ENCODE measurements around the gene DLX6.
A peak's percentile ranks its signal among the peaks of the same experiment; 100 is the strongest.

GRCh38 chr7:97039374-97040065, 34.2 kb downstream of the DLX6 start:
- no peak for TF ChIP-seq POLR2A (IDR thresholded peaks at IDR 0.05; ENCODE audit: control extremely low read depth in 1 of 2, low read depth in 2 of 2, low read length in 2 of 2)
- TF ChIP-seq SP2 (IDR thresholded peaks at IDR 0.05; ENCODE audit: low read length), result no peak
- TF ChIP-seq MAFK (IDR thresholded peaks at IDR 0.05; ENCODE audit: low read depth, low read length), result 0 out of 2 replicates have a peak, but pooled peaks have one; percentile 27
